Motor neuron (in vitro differentiated cells): ENCODE data around the gene MIPOL1. TPM values are rescaled to one million over a fixed set of nuclear protein-coding genes. Genes with fewer than 3 reads are reported as not detected.

Experiments
- ATAC-seq, 8 experiments: fragments of 200-7000 bp; cut with Tn5 transposase; replicated peaks in 6 of 8; 2 replicates each; pipeline ENCODE4 v1.8.0; 2021; ENCODE audit warnings: mild to moderate bottlenecking in 8 of 8, moderate library complexity in 8 of 8
- H3K27ac ChIP-seq, 2 donors: fragments of 250-450 bp; sonication (Bioruptor Pico); 2 replicates each; pipeline ENCODE4 v1.9.0; 2021; ENCODE audit warnings: antibody characterized with exemption in 2 of 2, mild to moderate bottlenecking in 2 of 2, moderate library complexity in 1 of 2
- H3K4me1 ChIP-seq, 2 donors: fragments of 250-450 bp; sonication (Bioruptor Pico); replicated peaks in 1 of 2; 2 replicates each; pipeline ENCODE4 v1.6.1; 2021; ENCODE audit warnings: antibody characterized with exemption in 2 of 2, mild to moderate bottlenecking in 2 of 2, moderate library complexity in 1 of 2
- H3K4me3 ChIP-seq, 5 donors: fragments of 250-450 bp; sonication (Bioruptor Pico); 2 replicates each; pipeline ENCODE4 v1.9.0; 2021; ENCODE audit warnings: antibody characterized with exemption in 5 of 5, mild to moderate bottlenecking in 5 of 5, moderate library complexity in 4 of 5
- WGBS, 10 experiments: fragments of 450-650 bp; shearing (Covaris generic); methylation state at CpG; one replicate each; pipeline ENCODE4 v1.0.0; 2022; 5-methylcytosine and 5-hydroxymethylcytosine counted together
- in situ Hi-C, 9 experiments: fragments of 400-800 bp; cut with MboI; loops; one replicate each; pipeline ENCODE4 v1.15.0; 2021; ENCODE audit warnings: low sequenced_read_pairs in 9 of 9, low pct_unique_long_range_greater_than_20kb in 2 of 9; ENCODE audit not compliant: unreplicated experiment in 9 of 9
- total RNA-seq, 8 experiments: library from RNA; unstranded; fragments of 300-600 nt; gene quantifications; 2 replicates each; pipeline versions ENCODE4 v1.2.3 to v1.2.4, GENCODE V29; 2022

The MIPOL1 gene
- total RNA-seq, 8 experiments from 2014 or later, result 7.0 to 28.0 (median 14.3) TPM

DNA sequence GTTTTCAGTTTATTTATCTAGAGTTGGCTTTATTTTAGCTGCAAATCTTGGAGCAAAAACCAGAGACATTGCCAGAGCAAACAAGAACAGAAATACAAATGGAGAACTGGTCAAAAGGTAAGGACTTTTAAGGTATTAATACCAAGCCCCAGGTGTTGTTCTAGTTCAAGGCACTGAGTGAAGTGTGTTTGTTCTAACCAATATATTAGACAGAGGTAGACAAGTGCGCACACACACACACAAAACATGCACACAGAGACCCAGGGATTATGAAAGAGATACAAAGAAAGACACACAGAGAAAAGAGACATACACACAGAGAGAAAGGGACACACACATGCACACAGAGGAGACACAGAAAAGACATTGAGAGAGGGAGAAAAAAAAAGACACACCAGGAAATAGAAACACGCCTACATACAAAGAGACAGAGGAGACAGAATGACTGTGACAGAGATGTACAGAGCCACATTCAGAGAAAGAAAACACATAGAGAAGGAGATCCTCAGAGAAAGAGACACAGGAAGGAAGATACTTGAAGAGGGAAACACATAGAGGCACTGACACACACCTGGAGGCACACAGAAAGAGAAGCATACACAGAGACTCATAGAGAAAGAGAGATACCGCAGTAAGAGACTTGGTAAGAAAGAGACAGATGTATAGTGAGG is 50.2 kb downstream of the MIPOL1 start:
- Histone ChIP-seq H3K4me3 (no peak overlapping the region), H3K4me1 (no peaks in the 10 kb centered on the region), H3K27ac (no peak overlapping the region)
- peak in 1 of 8 experiments; percentile 44 for ATAC-seq
- WGBS, 10 experiments, result 87 to 100% (median 96%) methylated on average over 1 to 3 of the region's 3 CpGs
- in situ Hi-C loops, result loop anchor here in 5 of 9 experiments (10.0 to 25.0 kb wide), 5 partner anchors 339 to 639 kb away; partner anchors contain the start of genes FOXA1 (in 2 of the 5) and TTC6 (in 2 of the 5)

DNA sequence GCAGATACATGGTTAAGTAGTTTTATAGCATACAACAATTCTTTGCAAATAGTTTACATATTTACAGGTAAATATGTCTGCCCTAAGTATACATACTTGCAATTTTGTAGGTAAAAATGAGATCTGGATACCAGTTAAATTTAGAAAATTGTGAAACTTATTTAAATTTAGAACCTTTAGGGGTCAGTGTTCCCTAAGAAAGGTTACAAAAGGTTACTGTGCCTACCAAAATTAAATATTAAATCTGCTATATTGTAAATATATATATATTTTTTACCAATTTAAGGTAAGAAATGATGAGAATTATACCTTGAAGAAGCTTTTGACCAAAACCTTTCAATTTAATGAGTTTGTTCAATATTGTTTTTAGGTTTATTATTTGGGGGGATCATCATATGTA is 54.0 kb downstream of the MIPOL1 start:
- in situ Hi-C loops, result loop anchor here in 3 of 9 experiments (25.0 kb wide), 2 partner anchors 311 to 336 kb away; partner anchors contain the start of genes FOXA1 (in 2 of the 3) and TTC6 (in 2 of the 3)
- Histone ChIP-seq H3K4me1 (no peaks in the 10 kb centered on the region), H3K27ac (no peak overlapping the region), H3K4me3 (no peak overlapping the region)
- ATAC-seq, result no peak

GRCh38 chr14:37252434-37252833 is 54.7 kb downstream of the MIPOL1 start:
- in situ Hi-C loops, result loop anchor here in 3 of 9 experiments (25.0 kb wide), 2 partner anchors 310 to 335 kb away; partner anchors contain the start of genes FOXA1 (in 2 of the 3) and TTC6 (in 2 of the 3)
- ATAC-seq, result no peak

DNA sequence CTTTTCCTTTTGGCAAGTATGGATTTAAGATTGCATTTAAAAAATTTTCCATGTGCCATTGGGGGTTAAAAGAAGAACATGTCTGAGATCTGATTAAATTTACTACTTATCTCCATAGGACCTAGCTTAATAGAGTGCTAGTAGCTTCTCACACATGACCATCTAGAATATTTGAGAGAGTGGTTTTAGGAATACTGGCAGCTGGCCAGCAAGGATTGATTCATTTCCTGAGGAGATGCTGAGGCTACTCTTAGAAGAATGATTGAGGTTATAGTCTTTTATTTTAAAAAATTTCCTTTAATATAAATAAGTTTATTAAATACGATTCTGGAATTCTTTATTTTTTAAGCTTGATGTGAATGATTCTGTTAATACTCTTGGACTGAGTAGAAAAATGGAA is 56.2 kb downstream of the MIPOL1 start:
- Histone ChIP-seq H3K4me3 (no peak overlapping the region), H3K27ac (no peak overlapping the region), H3K4me1 (peaks cover 0 to 5% of the 10 kb centered on the region in 2 donors)
- WGBS, 10 experiments, result 71 to 100% (median 100%) methylated on average over 1 of the region's 1 CpG; no CpG with 5 or more reads in 1 of the 10 experiments
- in situ Hi-C loops, result loop anchor here in 3 of 9 experiments (25.0 kb wide), 2 partner anchors 308 to 333 kb away; partner anchors contain the start of genes FOXA1 (in 2 of the 3) and TTC6 (in 2 of the 3)
- ATAC-seq, result no peak

More at GRCh38 chr14:37252434-37252833, 54.7 kb downstream of the MIPOL1 start:
- H3K4me3 ChIP-seq, result no peak overlapping the region
- H3K4me1 ChIP-seq, result peaks cover 0 to under 1% of the 10 kb centered on the region in 2 donors
- H3K27ac ChIP-seq, result no peak overlapping the region
- 90 to 100% (median 100%) methylated on average over 1 of the region's 1 CpG for WGBS, 10 experiments

- ATAC-seq, result no peak
- WGBS, 10 experiments, result 65 to 93% (median 82%) methylated on average over 2 to 3 of the region's 3 CpGs
- H3K4me3 ChIP-seq, result no peak overlapping the region
- no peak overlapping the region for H3K27ac ChIP-seq
- H3K4me1 ChIP-seq, result peaks cover 0 to 5% of the 10 kb centered on the region in 2 donors
- in situ Hi-C loops, result loop anchor here in 3 of 9 experiments (25.0 kb wide), 2 partner anchors 308 to 333 kb away; partner anchors contain the start of genes FOXA1 (in 2 of the 3) and TTC6 (in 2 of the 3)
Observed at GRCh38 chr14:37254411-37254947, 56.7 kb downstream of the MIPOL1 start.

DNA sequence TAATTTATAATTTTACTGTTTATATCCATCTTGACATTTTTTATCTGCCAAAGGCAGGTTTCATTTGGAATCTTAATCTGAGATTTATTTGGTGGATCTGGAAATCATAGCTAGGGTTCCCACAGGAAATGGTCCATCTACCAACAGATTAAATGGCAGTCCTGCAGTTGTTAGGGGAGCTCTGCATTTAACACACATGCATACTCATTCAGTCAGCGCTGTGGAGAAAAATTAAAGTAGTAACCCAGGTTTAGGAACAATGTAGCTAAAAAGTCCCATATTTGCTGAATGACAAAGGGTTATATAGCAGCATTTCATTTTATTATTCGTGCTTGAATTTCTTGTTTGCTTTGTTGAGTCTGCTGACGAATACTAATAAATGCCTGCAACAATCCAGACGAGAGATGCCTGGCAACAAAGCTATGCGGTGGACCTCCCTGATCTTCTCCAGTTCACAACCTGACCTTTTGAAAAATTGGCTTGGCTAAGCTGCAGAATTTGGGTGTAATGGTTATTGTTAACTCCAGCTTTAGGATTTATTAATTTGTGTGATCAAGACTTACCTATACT is 59.8 kb downstream of the MIPOL1 start:
- Histone ChIP-seq H3K27ac (no peak overlapping the region), H3K4me3 (no peak overlapping the region), H3K4me1 (peaks cover 0 to 5% of the 10 kb centered on the region in 2 donors)
- 10 to 100% (median 69%) methylated on average over 1 to 5 of the region's 5 CpGs; no CpG with 5 or more reads in 2 of the 10 experiments for WGBS, 10 experiments
- peak in 3 of 8 experiments; percentile 38 to 93 (median 54) for ATAC-seq
- in situ Hi-C loops, result loop anchor here in 3 of 9 experiments (25.0 kb wide), 2 partner anchors 305 to 330 kb away; partner anchors contain the start of genes FOXA1 (in 2 of the 3) and TTC6 (in 2 of the 3)

GRCh38 chr14:37262649-37263048 is 64.9 kb downstream of the MIPOL1 start:
- Histone ChIP-seq H3K4me1 (peaks cover 0 to 2% of the 10 kb centered on the region in 2 donors), H3K27ac (no peak overlapping the region), H3K4me3 (no peak overlapping the region)
- in situ Hi-C loops, result loop anchor here in 3 of 9 experiments (25.0 kb wide), 2 partner anchors 300 to 325 kb away; partner anchors contain the start of genes FOXA1 (in 2 of the 3) and TTC6 (in 2 of the 3)
- peak in 3 of 8 experiments; percentile 51 to 89 (median 51) for ATAC-seq
- 40 to 100% (median 71%) methylated on average over 1 to 2 of the region's 2 CpGs; no CpG with 5 or more reads in 4 of the 10 experiments for WGBS, 10 experiments

DNA sequence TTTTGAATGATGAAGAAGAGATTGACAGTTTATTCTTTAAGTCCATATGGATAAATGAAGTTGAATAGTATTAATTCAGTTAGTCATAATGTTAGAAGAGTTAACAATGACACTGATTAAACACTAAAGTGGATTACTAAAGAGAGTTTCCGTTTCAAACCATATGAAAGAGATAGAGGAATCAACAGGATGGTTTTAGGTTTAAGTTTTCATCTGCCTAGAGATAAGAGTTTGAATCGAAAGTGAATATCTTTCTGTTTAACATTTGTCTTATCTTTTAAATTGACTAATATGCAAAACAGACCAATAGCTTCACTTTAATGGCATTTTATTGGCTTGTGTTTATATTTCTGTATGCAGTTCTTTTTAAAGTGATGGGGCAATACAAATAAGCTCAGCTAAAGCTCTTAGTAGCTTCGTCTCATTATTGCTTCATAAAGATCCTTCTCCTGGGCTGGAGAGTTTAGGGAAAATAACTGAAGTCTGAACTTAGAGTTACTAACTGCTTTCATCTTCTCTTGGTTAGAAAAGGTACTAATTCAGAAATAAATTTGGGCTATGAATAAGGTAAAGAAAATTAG is 66.0 kb downstream of the MIPOL1 start:
- no peaks in the 10 kb centered on the region for H3K4me1 ChIP-seq
- in situ Hi-C loops, result loop anchor here in 3 of 9 experiments (25.0 kb wide), 2 partner anchors 299 to 324 kb away; partner anchors contain the start of genes FOXA1 (in 2 of the 3) and TTC6 (in 2 of the 3)
- 61 to 100% (median 77%) methylated on average over 1 to 3 of the region's 3 CpGs for WGBS, 10 experiments
- no peak overlapping the region for H3K27ac ChIP-seq
- no peak overlapping the region for H3K4me3 ChIP-seq
- ATAC-seq, result no peak

GRCh38 chr14:37268788-37269187 is 71.1 kb downstream of the MIPOL1 start:
- ATAC-seq, result no peak
- H3K27ac ChIP-seq, result no peak overlapping the region
- no peak overlapping the region for H3K4me3 ChIP-seq
- in situ Hi-C loops, result loop anchor here in 3 of 9 experiments (25.0 kb wide), 2 partner anchors 294 to 319 kb away; partner anchors contain the start of genes FOXA1 (in 2 of the 3) and TTC6 (in 2 of the 3)
- H3K4me1 ChIP-seq, result no peaks in the 10 kb centered on the region

DNA sequence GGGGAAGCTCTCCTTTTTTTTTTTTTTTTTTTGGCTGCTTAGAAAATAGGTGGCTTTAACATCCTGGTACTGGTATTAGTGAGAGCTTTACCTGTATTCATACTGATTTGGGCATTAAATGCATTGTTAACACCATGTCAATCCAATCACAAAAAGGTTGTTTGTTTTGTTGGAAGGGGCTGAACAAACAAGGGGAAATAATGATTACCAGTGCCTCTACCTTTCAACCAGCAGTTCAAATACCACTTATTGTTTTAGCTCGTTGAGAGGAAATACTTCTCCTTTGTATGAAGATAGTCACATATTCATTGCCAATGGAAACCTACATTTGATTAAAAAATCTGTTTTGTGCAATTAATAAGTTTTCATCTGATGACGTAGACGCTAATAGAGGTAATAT is 72.9 kb downstream of the MIPOL1 start:
- ATAC-seq, result no peak
- WGBS, 10 experiments, result 73 to 100% (median 89%) methylated on average over 2 to 3 of the region's 3 CpGs; no CpG with 5 or more reads in 1 of the 10 experiments

DNA sequence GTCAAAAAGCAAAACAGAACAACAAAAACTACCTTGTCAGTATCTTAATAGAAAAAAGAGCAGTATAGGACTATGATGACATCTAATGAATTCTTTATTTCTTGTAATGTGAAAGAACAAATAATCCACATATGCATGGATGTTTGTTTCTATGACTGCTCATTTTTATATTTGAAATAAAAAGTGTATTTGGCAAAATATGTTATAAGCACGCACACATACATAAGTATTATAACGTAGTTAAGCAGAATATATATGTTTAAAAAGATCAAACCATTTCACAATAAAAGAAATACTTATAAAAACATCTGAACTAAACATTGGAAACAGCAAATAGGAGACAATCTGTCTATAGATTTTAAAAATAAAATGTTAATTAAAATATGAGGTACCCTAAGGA is 74.8 kb downstream of the MIPOL1 start:
- Histone ChIP-seq H3K4me3 (no peak overlapping the region), H3K27ac (no peak overlapping the region), H3K4me1 (no peaks in the 10 kb centered on the region)
- 80 to 100% (median 98%) methylated on average over 1 to 2 of the region's 2 CpGs for WGBS, 10 experiments
- in situ Hi-C loops, result loop anchor here in 3 of 9 experiments (25.0 kb wide), 2 partner anchors 290 to 315 kb away; partner anchors contain the start of genes FOXA1 (in 2 of the 3) and TTC6 (in 2 of the 3)
- ATAC-seq, result no peak

More for the DNA sequence above, 72.9 kb downstream of the MIPOL1 start:
- Histone ChIP-seq H3K4me1 (no peaks in the 10 kb centered on the region), H3K4me3 (no peak overlapping the region), H3K27ac (no peak overlapping the region)
- in situ Hi-C loops, result loop anchor here in 3 of 9 experiments (25.0 kb wide), 2 partner anchors 292 to 317 kb away; partner anchors contain the start of genes FOXA1 (in 2 of the 3) and TTC6 (in 2 of the 3)

GRCh38 chr14:37274652-37275051 is 76.9 kb downstream of the MIPOL1 start:
- ATAC-seq, result no peak
- in situ Hi-C loops, result loop anchor here in 3 of 9 experiments (25.0 kb wide), 2 partner anchors 288 to 313 kb away; partner anchors contain the start of genes FOXA1 (in 2 of the 3) and TTC6 (in 2 of the 3)
- Histone ChIP-seq H3K4me1 (no peaks in the 10 kb centered on the region), H3K4me3 (no peak overlapping the region), H3K27ac (no peak overlapping the region)
- WGBS, 10 experiments, result 86 to 100% (median 100%) methylated on average over 1 of the region's 1 CpG; no CpG with 5 or more reads in 2 of the 10 experiments
